Chondrocyte (in vitro differentiated cells): ENCODE results near the gene OTUD7B. TPM values are rescaled to one million over a fixed set of nuclear protein-coding genes. Genes with fewer than 3 reads are reported as not detected.

Experiments
- DNase-seq: peaks from one replicate; pipeline ENCODE4 v3.0.0; 2021; ENCODE audit warnings: mixed read lengths, low spot score
- H3K27ac Mint-ChIP-seq: one replicate; pipeline ENCODE4 v1.8.0; 2021; ENCODE audit warnings: mild to moderate bottlenecking, moderate library complexity, mixed read lengths; ENCODE audit not compliant: unreplicated experiment
- H3K27me3 Mint-ChIP-seq: 2 replicates; pipeline ENCODE4 v1.8.0; 2021; ENCODE audit warnings: low read depth, mixed read lengths
- H3K36me3 Mint-ChIP-seq: 2 replicates; pipeline ENCODE4 v1.8.0; 2021; ENCODE audit warnings: low read depth, mixed read lengths
- H3K4me1 Mint-ChIP-seq: 2 replicates; pipeline ENCODE4 v1.8.0; 2021; ENCODE audit warnings: low read depth, mild to moderate bottlenecking, mixed read lengths
- H3K4me3 Mint-ChIP-seq: one replicate; pipeline ENCODE4 v1.8.0; 2021; ENCODE audit warnings: mild to moderate bottlenecking, moderate library complexity, mixed read lengths; ENCODE audit not compliant: unreplicated experiment
- H3K9me3 Mint-ChIP-seq: 2 replicates; pipeline ENCODE4 v1.8.0; 2021; ENCODE audit warnings: low read depth, mixed read lengths
- total RNA-seq: library from RNA; stranded (reverse); gene quantifications from 3 replicates; pipeline ENCODE4 v1.2.1, GENCODE V29; 2021
- TF ChIP-seq, protein P1 (sequence below): fragments of 200-600 bp; sonication (generic); IDR thresholded peaks from 2 replicates; pipeline ENCODE4 v1.5.0; 2021; ENCODE audit warnings: antibody characterized with exemption, mild to moderate bottlenecking, moderate library complexity

OTUD7B gene
- total RNA-seq, 1 donor from 2014 or later, result 24.5 TPM

GRCh38 chr1:149925751-149926150, 84.8 kb downstream of the OTUD7B start:
- Mint-ChIP-seq H3K27me3 (no peaks in the 10 kb centered on the region), H3K4me1 (peaks cover 42% of the 10 kb centered on the region), H3K36me3 (peaks cover 36% of the 10 kb centered on the region), H3K9me3 (no peaks in the 10 kb centered on the region), H3K27ac (no peak overlapping the region), H3K4me3 (peak overlapping the region; percentile 99)
- TF ChIP-seq, protein P1, sequence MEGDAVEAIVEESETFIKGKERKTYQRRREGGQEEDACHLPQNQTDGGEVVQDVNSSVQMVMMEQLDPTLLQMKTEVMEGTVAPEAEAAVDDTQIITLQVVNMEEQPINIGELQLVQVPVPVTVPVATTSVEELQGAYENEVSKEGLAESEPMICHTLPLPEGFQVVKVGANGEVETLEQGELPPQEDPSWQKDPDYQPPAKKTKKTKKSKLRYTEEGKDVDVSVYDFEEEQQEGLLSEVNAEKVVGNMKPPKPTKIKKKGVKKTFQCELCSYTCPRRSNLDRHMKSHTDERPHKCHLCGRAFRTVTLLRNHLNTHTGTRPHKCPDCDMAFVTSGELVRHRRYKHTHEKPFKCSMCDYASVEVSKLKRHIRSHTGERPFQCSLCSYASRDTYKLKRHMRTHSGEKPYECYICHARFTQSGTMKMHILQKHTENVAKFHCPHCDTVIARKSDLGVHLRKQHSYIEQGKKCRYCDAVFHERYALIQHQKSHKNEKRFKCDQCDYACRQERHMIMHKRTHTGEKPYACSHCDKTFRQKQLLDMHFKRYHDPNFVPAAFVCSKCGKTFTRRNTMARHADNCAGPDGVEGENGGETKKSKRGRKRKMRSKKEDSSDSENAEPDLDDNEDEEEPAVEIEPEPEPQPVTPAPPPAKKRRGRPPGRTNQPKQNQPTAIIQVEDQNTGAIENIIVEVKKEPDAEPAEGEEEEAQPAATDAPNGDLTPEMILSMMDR, result no peak
- no peak for DNase-seq

- DNase-seq, result no peak
- Mint-ChIP-seq H3K4me1 (peaks cover 42% of the 10 kb centered on the region), H3K36me3 (peaks cover 33% of the 10 kb centered on the region), H3K4me3 (peak overlapping the region; percentile 19), H3K27ac (no peak overlapping the region), H3K27me3 (no peaks in the 10 kb centered on the region), H3K9me3 (no peaks in the 10 kb centered on the region)
- TF ChIP-seq, protein P1, result no peak
Observed at GRCh38 chr1:149925345-149925744, 85.2 kb downstream of the OTUD7B start.

DNA sequence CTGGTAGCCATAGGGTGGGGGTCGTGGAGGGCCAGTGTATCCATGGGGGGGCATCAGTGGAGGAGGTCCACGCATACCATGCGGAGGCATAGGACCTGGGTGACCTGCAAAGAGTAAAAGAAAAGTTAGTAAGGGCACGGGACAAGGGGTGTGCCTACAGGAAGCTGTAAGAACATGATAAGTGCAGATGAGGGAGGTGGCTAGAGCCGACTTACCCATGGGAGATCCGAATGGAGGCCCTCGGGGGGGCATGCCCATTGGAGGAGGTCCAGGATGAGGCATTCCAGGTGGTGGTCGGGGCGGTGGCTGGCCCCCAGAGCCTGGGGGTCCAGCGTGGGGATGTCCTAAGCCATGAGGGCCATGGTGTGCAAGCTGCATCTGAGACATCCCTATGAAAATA, 86.9 kb downstream of the OTUD7B start:
- TF ChIP-seq, protein P1, result no peak
- H3K4me3 Mint-ChIP-seq, result no peak overlapping the region
- no peaks in the 10 kb centered on the region for H3K9me3 Mint-ChIP-seq
- peaks cover 35% of the 10 kb centered on the region for H3K4me1 Mint-ChIP-seq
- no peak overlapping the region for H3K27ac Mint-ChIP-seq
- no peaks in the 10 kb centered on the region for H3K27me3 Mint-ChIP-seq
- no peak for DNase-seq
- peaks cover 33% of the 10 kb centered on the region for H3K36me3 Mint-ChIP-seq

- H3K4me3 Mint-ChIP-seq, result peak within 1 kb of the TSS; percentile 81
- TF ChIP-seq, protein P1, result no peak
- no peaks in the 10 kb centered on the region for H3K9me3 Mint-ChIP-seq
- H3K27ac Mint-ChIP-seq, result no peak within 1 kb of the TSS
- H3K27me3 Mint-ChIP-seq, result no peaks in the 10 kb centered on the region
- H3K36me3 Mint-ChIP-seq, result peaks cover 11% of the 10 kb centered on the region
- DNase-seq, result no peak
- H3K4me1 Mint-ChIP-seq, result peaks cover 25% of the 10 kb centered on the region
Observed at GRCh38 chr1:149917571-149918144, 92.9 kb downstream of the OTUD7B start, which contains the start of gene SV2A. Gene SV2A (minus strand): TSS chr1:149917844. CDS start chr1:149913840, 4,004 bp downstream.

DNA sequence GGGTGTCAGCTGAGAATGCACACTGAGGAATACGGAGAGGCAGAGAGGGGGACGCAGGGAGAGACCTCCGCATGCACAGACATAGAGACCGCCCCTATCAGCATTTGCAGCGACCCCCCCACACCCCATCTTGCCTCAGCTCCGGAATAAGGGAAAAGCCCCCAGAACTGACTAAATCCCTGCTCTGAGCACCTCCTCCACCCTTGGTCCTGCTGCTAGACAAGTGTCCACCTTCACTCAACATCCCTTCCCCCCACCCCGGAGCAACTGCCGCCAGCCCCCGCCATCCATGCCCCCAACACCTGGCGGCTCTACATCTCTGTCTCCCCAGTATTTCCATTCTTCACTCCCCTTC, 93.7 kb downstream of the OTUD7B start:
- H3K27me3 Mint-ChIP-seq, result no peaks in the 10 kb centered on the region
- H3K27ac Mint-ChIP-seq, result no peak overlapping the region
- DNase-seq, result no peak
- peak overlapping the region; percentile 81 for H3K4me3 Mint-ChIP-seq
- peaks cover 25% of the 10 kb centered on the region for H3K4me1 Mint-ChIP-seq
- peaks cover 9% of the 10 kb centered on the region for H3K36me3 Mint-ChIP-seq
- no peaks in the 10 kb centered on the region for H3K9me3 Mint-ChIP-seq
- TF ChIP-seq, protein P1, result no peak
